Naive thymus-derived CD4-positive, alpha-beta T cell (primary cell): ENCODE measurements around the gene XXYLT1. TPM values are rescaled to one million over a fixed set of nuclear protein-coding genes. Genes with fewer than 3 reads are reported as not detected.

Experiments used
- ATAC-seq: fragments of 150-1000 bp; cut with Tn5 transposase; 2 replicates; pipeline ENCODE4 v1.10.0; 2021; ENCODE audit warnings: mild to moderate bottlenecking, moderate library complexity
- CTCF ChIA-PET: fragments of 350-600 bp; sonication (Branson Sonifier 250); formaldehyde crosslinking; loops from one replicate; lab custom pipeline; 2021; ENCODE audit warnings: antibody characterized with exemption; lab: Charles Lee
- POLR2A ChIA-PET: fragments of 350-600 bp; sonication (Branson Sonifier 250); formaldehyde crosslinking; loops from one replicate; lab custom pipeline; 2021; ENCODE audit warnings: antibody characterized with exemption, inconsistent platforms; lab: Charles Lee
- DNase-seq, 9 donors: peaks; one replicate each; pipeline versions ENCODE4 v3.0.0 to v3.0.0-alpha.2; 2020 to 2022; ENCODE audit warnings: mixed read lengths in 1 of 9
- H3K27ac ChIP-seq: one replicate; pipeline ENCODE4 v1.7.0; 2013; ENCODE audit warnings: mild to moderate bottlenecking, low read depth, low read length, moderate library complexity
- H3K27me3 ChIP-seq, 2 donors: one replicate each; pipeline ENCODE4 v1.7.0; 2013; ENCODE audit warnings: low read length in 2 of 2, mild to moderate bottlenecking in 2 of 2, moderate library complexity in 2 of 2; ENCODE audit not compliant: control insufficient read depth in 2 of 2, insufficient read depth in 2 of 2
- H3K36me3 ChIP-seq, 3 experiments: 1 replicate in 2 of 3; 2 replicates in 1 of 3; pipeline ENCODE4 v1.7.0; 2013; ENCODE audit warnings: low read length in 3 of 3, mild to moderate bottlenecking in 3 of 3, moderate library complexity in 1 of 3; ENCODE audit not compliant: insufficient read depth in 3 of 3, control insufficient read depth in 2 of 3
- H3K4me1 ChIP-seq, 2 donors: one replicate each; pipeline ENCODE4 v1.7.0; 2013; ENCODE audit warnings: low read length in 2 of 2, mild to moderate bottlenecking in 2 of 2, moderate library complexity in 1 of 2; ENCODE audit not compliant: control insufficient read depth in 2 of 2, insufficient read depth in 2 of 2
- H3K4me3 ChIP-seq: 2 replicates; pipeline ENCODE4 v1.7.0; 2013; ENCODE audit warnings: mild to moderate bottlenecking, low read length
- H3K9me3 ChIP-seq, 3 experiments: 1 replicate in 2 of 3; 2 replicates in 1 of 3; pipeline ENCODE4 v1.7.0; 2013; ENCODE audit warnings: low read length in 3 of 3; ENCODE audit not compliant: control insufficient read depth in 2 of 3
- H3K27ac Mint-ChIP-seq, 9 donors: one replicate each; pipeline ENCODE4 v1.8.0; 2020 to 2022; ENCODE audit warnings: mixed read lengths in 9 of 9, mild to moderate bottlenecking in 8 of 9, moderate library complexity in 5 of 9, inconsistent platforms in 2 of 9
- H3K27me3 Mint-ChIP-seq, 5 donors: one replicate each; pipeline ENCODE4 v1.8.0; 2021 to 2022; ENCODE audit warnings: mixed read lengths in 5 of 5, mild to moderate bottlenecking in 1 of 5
- H3K36me3 Mint-ChIP-seq, 5 donors: one replicate each; pipeline ENCODE4 v1.8.0; 2020 to 2022; ENCODE audit warnings: mixed read lengths in 5 of 5, mild to moderate bottlenecking in 3 of 5, inconsistent platforms in 1 of 5
- H3K4me1 Mint-ChIP-seq, 7 donors: one replicate each; pipeline ENCODE4 v1.8.0; 2020 to 2022; ENCODE audit warnings: mixed read lengths in 7 of 7, mild to moderate bottlenecking in 3 of 7, inconsistent platforms in 1 of 7
- H3K4me3 Mint-ChIP-seq, 10 donors: one replicate each; pipeline ENCODE4 v1.8.0; 2020 to 2022; ENCODE audit warnings: mild to moderate bottlenecking in 10 of 10, mixed read lengths in 10 of 10, moderate library complexity in 6 of 10, inconsistent platforms in 2 of 10
- H3K9me3 Mint-ChIP-seq, 11 donors: one replicate each; pipeline ENCODE4 v1.8.0; 2020 to 2022; ENCODE audit warnings: mixed read lengths in 11 of 11, mild to moderate bottlenecking in 4 of 11, inconsistent platforms in 1 of 11, moderate library complexity in 1 of 11
- intact Hi-C, 2 donors: fragments of 100-400 bp; cut with micrococcal nuclease; formaldehyde crosslinking; loops; one replicate each; pipeline ENCODE4 v1.15.1; 2023
- polyA plus RNA-seq, 2 donors: library from polyadenylated mRNA; unstranded; fragments of 300-500 nt; fragmentation: Illumina TruSeq; gene quantifications; one replicate each; pipeline ENCODE4 v1.2.3, GENCODE V29; 2021
- total RNA-seq, 6 experiments: library from RNA in 5 of 6; stranded (reverse) in 5 of 6; gene quantifications; 1 replicate in 5 of 6; 2 replicates in 1 of 6; pipeline ENCODE4 v1.2.3 and lab custom pipeline; 2021 to 2026

XXYLT1 gene
- total and polyA plus RNA-seq, 7 experiments from 2014 or later = 4.1 to 11.7 (median 7.2) TPM

GRCh38 chr3:195086885-195087284 is 184.1 kb downstream of the XXYLT1 start:
- Mint-ChIP-seq H3K9me3 (peaks cover 0 to 3% (median 0%) of the 10 kb centered on the region in 11 donors), H3K36me3 (peaks cover 0 to 3% (median 0%) of the 10 kb centered on the region in 5 donors), H3K4me3 (peak overlapping the region in 1 of 10 donors; percentile 45), H3K27ac (peak overlapping the region in 6 of 9 donors; percentile 9 to 87 (median 78)), H3K27me3 (peaks cover 0 to 6% (median 0%) of the 10 kb centered on the region in 5 donors), H3K4me1 (peaks cover 3 to 13% (median 10%) of the 10 kb centered on the region in 7 donors)
- DNase-seq (peak in 1 of 9 donors; percentile 3), ATAC-seq (no peak)
- H3K27me3 ChIP-seq = no peaks in the 10 kb centered on the region
- POLR2A ChIA-PET = no interaction called here
- intact Hi-C loops = loop anchor here in 1 of 2 donors (5.0 kb wide), 1 partner anchor 415 kb away; the partner anchor contains the start of gene LSG1
- CTCF ChIA-PET = no interaction called here
- no peak overlapping the region for H3K4me3 ChIP-seq
- no peaks in the 10 kb centered on the region for H3K9me3 ChIP-seq
- no peaks in the 10 kb centered on the region for H3K36me3 ChIP-seq
- H3K27ac ChIP-seq = no peak overlapping the region
- no peaks in the 10 kb centered on the region for H3K4me1 ChIP-seq

GRCh38 chr3:195086341-195086740 is 184.6 kb downstream of the XXYLT1 start:
- DNase-seq (peak in 1 of 9 donors; percentile 1), ATAC-seq (no peak)
- ChIA-PET POLR2A (no interaction called here), CTCF (no interaction called here)
- Histone ChIP-seq H3K27me3 (no peaks in the 10 kb centered on the region), H3K9me3 (no peaks in the 10 kb centered on the region), H3K4me1 (no peaks in the 10 kb centered on the region), H3K27ac (no peak overlapping the region), H3K4me3 (no peak overlapping the region), H3K36me3 (no peaks in the 10 kb centered on the region)
- peaks cover 0 to 3% (median 0%) of the 10 kb centered on the region in 11 donors for H3K9me3 Mint-ChIP-seq
- peak overlapping the region in 5 of 9 donors; percentile 46 to 81 (median 76) for H3K27ac Mint-ChIP-seq
- peaks cover 0 to 6% (median 0%) of the 10 kb centered on the region in 5 donors for H3K27me3 Mint-ChIP-seq
- H3K4me1 Mint-ChIP-seq = peaks cover 3 to 13% (median 10%) of the 10 kb centered on the region in 7 donors
- intact Hi-C loops = loop anchor here in 1 of 2 donors (5.0 kb wide), 1 partner anchor 414 kb away; the partner anchor contains the start of gene LSG1
- peaks cover 0 to 3% (median 0%) of the 10 kb centered on the region in 5 donors for H3K36me3 Mint-ChIP-seq
- peak overlapping the region in 5 of 10 donors; percentile 6 to 68 (median 20) for H3K4me3 Mint-ChIP-seq

- CTCF ChIA-PET = interaction anchor here (0.8 kb wide), 1 partner anchor 35 kb away, joined by 3 read pairs; no protein-coding TSS in a partner anchor
These were observed 185.4 kb downstream of the XXYLT1 start for GRCh38 chr3:195085356-195086130.

GRCh38 chr3:195084746-195085145 is 186.2 kb downstream of the XXYLT1 start:
- Mint-ChIP-seq H3K9me3 (peaks cover 0 to 4% (median 0%) of the 10 kb centered on the region in 11 donors), H3K27ac (peak overlapping the region in 2 of 9 donors; percentile 43 to 78)
- DNase-seq = peak in 1 of 9 donors; percentile 3

More at GRCh38 chr3:195085356-195086130, 185.4 kb downstream of the XXYLT1 start:
- H3K9me3 ChIP-seq = no peaks in the 10 kb centered on the region
- no peak overlapping the region for H3K4me3 ChIP-seq
- Mint-ChIP-seq H3K27ac (peak overlapping the region in 2 of 9 donors; percentile 46 to 66), H3K9me3 (peaks cover 0 to 3% (median 0%) of the 10 kb centered on the region in 11 donors), H3K27me3 (peaks cover 0 to 5% (median 0%) of the 10 kb centered on the region in 5 donors), H3K36me3 (peaks cover 0 to 3% (median 0%) of the 10 kb centered on the region in 5 donors), H3K4me3 (peak overlapping the region in 1 of 10 donors; percentile 41), H3K4me1 (peaks cover 3 to 13% (median 10%) of the 10 kb centered on the region in 7 donors)
- peak in 1 of 9 donors; percentile 4 for DNase-seq
- POLR2A ChIA-PET = no interaction called here
- ATAC-seq = no peak
- no peaks in the 10 kb centered on the region for H3K4me1 ChIP-seq
- H3K36me3 ChIP-seq = no peaks in the 10 kb centered on the region
- H3K27me3 ChIP-seq = no peaks in the 10 kb centered on the region
- H3K27ac ChIP-seq = no peak overlapping the region
- intact Hi-C loops = loop anchor here in 1 of 2 donors (5.0 kb wide), 1 partner anchor 413 kb away; the partner anchor contains the start of gene LSG1

GRCh38 chr3:195083659-195084058 is 187.3 kb downstream of the XXYLT1 start:
- ChIA-PET CTCF (interaction anchor here (0.6 kb wide), 2 partner anchors 177 to 1124 kb away, joined by 3 read pairs; no protein-coding TSS in a partner anchor), POLR2A (interaction anchor here (0.6 to 1.1 kb wide), 2 partner anchors 39 to 396 kb away, joined by 3 to 4 read pairs; no protein-coding TSS in a partner anchor)
- no peak overlapping the region for H3K27ac ChIP-seq
- peaks cover 0 to 4% (median 0%) of the 10 kb centered on the region in 11 donors for H3K9me3 Mint-ChIP-seq
- peaks cover 4 to 20% (median 12%) of the 10 kb centered on the region in 7 donors for H3K4me1 Mint-ChIP-seq
- no peaks in the 10 kb centered on the region for H3K9me3 ChIP-seq
- no peak overlapping the region for H3K4me3 Mint-ChIP-seq
- no peak for ATAC-seq
- H3K27me3 ChIP-seq = no peaks in the 10 kb centered on the region
- intact Hi-C loops = no loop called here
- H3K27me3 Mint-ChIP-seq = no peaks in the 10 kb centered on the region
- H3K36me3 ChIP-seq = no peaks in the 10 kb centered on the region
- H3K4me3 ChIP-seq = no peak overlapping the region
- DNase-seq = no peak
- no peaks in the 10 kb centered on the region for H3K4me1 ChIP-seq
- peak overlapping the region in 1 of 9 donors; percentile 60 for H3K27ac Mint-ChIP-seq
- H3K36me3 Mint-ChIP-seq = peaks cover 0 to 7% (median 0%) of the 10 kb centered on the region in 5 donors

More at GRCh38 chr3:195084746-195085145, 186.2 kb downstream of the XXYLT1 start:
- POLR2A ChIA-PET = no interaction called here
- no peaks in the 10 kb centered on the region for H3K36me3 ChIP-seq
- H3K4me3 ChIP-seq = no peak overlapping the region
- intact Hi-C loops = loop anchor here in 1 of 2 donors (5.0 kb wide), 1 partner anchor 412 kb away; the partner anchor contains the start of gene LSG1
- CTCF ChIA-PET = interaction anchor here (0.8 kb wide), 1 partner anchor 35 kb away, joined by 3 read pairs; no protein-coding TSS in a partner anchor
- ATAC-seq = no peak
- Mint-ChIP-seq H3K4me3 (no peak overlapping the region), H3K36me3 (peaks cover 0 to 3% (median 0%) of the 10 kb centered on the region in 5 donors), H3K4me1 (peaks cover 4 to 16% (median 12%) of the 10 kb centered on the region in 7 donors), H3K27me3 (peaks cover 0 to 2% (median 0%) of the 10 kb centered on the region in 5 donors)
- no peaks in the 10 kb centered on the region for H3K9me3 ChIP-seq
- H3K4me1 ChIP-seq = no peaks in the 10 kb centered on the region
- H3K27me3 ChIP-seq = no peaks in the 10 kb centered on the region
- H3K27ac ChIP-seq = no peak overlapping the region

- Mint-ChIP-seq H3K36me3 (peaks cover 0 to 7% (median 0%) of the 10 kb centered on the region in 5 donors), H3K4me1 (peaks cover 4 to 20% (median 12%) of the 10 kb centered on the region in 7 donors), H3K9me3 (peaks cover 0 to 4% (median 0%) of the 10 kb centered on the region in 11 donors), H3K4me3 (no peak overlapping the region), H3K27ac (peak overlapping the region in 2 of 9 donors; percentile 36 to 78), H3K27me3 (no peaks in the 10 kb centered on the region)
- DNase-seq = no peak
- ChIA-PET CTCF (no interaction called here), POLR2A (no interaction called here)
- H3K27me3 ChIP-seq = no peaks in the 10 kb centered on the region
- no peak for ATAC-seq
- no peaks in the 10 kb centered on the region for H3K9me3 ChIP-seq
- no peak overlapping the region for H3K4me3 ChIP-seq
- no peaks in the 10 kb centered on the region for H3K36me3 ChIP-seq
- no peak overlapping the region for H3K27ac ChIP-seq
- intact Hi-C loops = no loop called here
- no peaks in the 10 kb centered on the region for H3K4me1 ChIP-seq
These were observed 188.1 kb downstream of the XXYLT1 start for GRCh38 chr3:195082811-195083210.
